Testis (tissue), 3 donors: ENCODE data around the gene RALGPS1. TPM values are rescaled to one million over a fixed set of nuclear protein-coding genes. Genes with fewer than 3 reads are reported as not detected.

Experiments
- DNase-seq: peaks from one replicate; pipeline ENCODE4 v3.0.0-alpha.2; 2019
- H3K27ac ChIP-seq, 2 donors: fragments of 200-600 bp; sonication (generic); one replicate each; pipeline ENCODE4 v1.5.1; 2019
- H3K27me3 ChIP-seq: fragments of 200-600 bp; sonication (generic); one replicate; pipeline ENCODE4 v1.5.1; 2019
- H3K36me3 ChIP-seq: fragments of 200-600 bp; sonication (generic); one replicate; pipeline ENCODE4 v1.5.1; 2017; ENCODE audit warnings: low read depth; ENCODE audit errors: missing control alignments
- H3K4me1 ChIP-seq: fragments of 200-600 bp; sonication (generic); one replicate; pipeline ENCODE4 v1.5.1; 2019
- H3K4me3 ChIP-seq, 2 donors: fragments of 200-600 bp; sonication (generic); one replicate each; pipeline ENCODE4 v1.5.1; 2017 to 2019
- H3K9me3 ChIP-seq: fragments of 200-600 bp; sonication (generic); one replicate; pipeline ENCODE4 v1.5.1; 2017
- CTCF ChIP-seq, 3 experiments: fragments of 450-650 bp in 2 of 3; fragments of 200-600 bp in 1 of 3; sonication (generic) in 1 of 3; IDR thresholded peaks; one replicate each; pipeline ENCODE4 v1.5.1; 2016 to 2019; ENCODE audit warnings: antibody characterized with exemption in 3 of 3, mild to moderate bottlenecking in 2 of 3, moderate library complexity in 1 of 3
- POLR2A ChIP-seq: fragments of 450-650 bp; IDR thresholded peaks from one replicate; pipeline ENCODE4 v1.6.1; 2017; ENCODE audit warnings: antibody characterized with exemption, mild to moderate bottlenecking, moderate library complexity
- WGBS, 2 donors: methylation state at CpG; one replicate each; pipeline ENCODE4 v1.1.5; 2018; 5-methylcytosine and 5-hydroxymethylcytosine counted together
- intact Hi-C: fragments of 100-400 bp; cut with DNase I; formaldehyde crosslinking; loops from one replicate; pipeline ENCODE4 v1.15.1; 2023; ENCODE audit warnings: low total_unique reads
- polyA plus RNA-seq: library from polyadenylated mRNA; stranded (reverse); fragments of 350-450 nt; fragmentation: Illumina TruSeq; extraction: RNeasy Lipid Tissue Mini Kit (QIAGEN cat#74804); gene quantifications from one replicate; pipeline ENCODE4 v1.2.3, GENCODE V29; 2014; ENCODE audit warnings: low read depth, low replicate concordance; ENCODE audit not compliant: insufficient read depth
- total RNA-seq, 2 donors: library from RNA; depleted of rRNA; stranded (reverse); fragments of >200 nt; gene quantifications; one replicate each; pipeline ENCODE4 v1.2.3, GENCODE V29; 2016

The RALGPS1 gene
- total and polyA plus RNA-seq, 3 donors from 2014 or later, result 35.9 to 48.6 (median 36.9) TPM

- WGBS, 2 donors, result 69 to 74% methylated on average over 7 of the region's 7 CpGs
- Histone ChIP-seq H3K9me3 (no peaks in the 10 kb centered on the region), H3K4me3 (no peak overlapping the region), H3K27me3 (no peaks in the 10 kb centered on the region), H3K4me1 (no peaks in the 10 kb centered on the region), H3K27ac (no peak overlapping the region), H3K36me3 (no peaks in the 10 kb centered on the region)
- intact Hi-C loops, result no loop called here
- TF ChIP-seq CTCF (IDR thresholded peaks at IDR 0.05) (peak in 1 of 3 experiments; percentile 11), POLR2A (no peak)
- peak; percentile 49 for DNase-seq
Measured at GRCh38 chr9:127204771-127205470, 290.3 kb downstream of the RALGPS1 start.

- Histone ChIP-seq H3K4me3 (no peak overlapping the region), H3K27me3 (no peaks in the 10 kb centered on the region), H3K27ac (no peak overlapping the region), H3K4me1 (peaks cover 5% of the 10 kb centered on the region), H3K9me3 (no peaks in the 10 kb centered on the region), H3K36me3 (no peaks in the 10 kb centered on the region)
- no peak for DNase-seq
- no peak for TF ChIP-seq POLR2A
- TF ChIP-seq CTCF (IDR thresholded peaks at IDR 0.05), result no peak
- WGBS, 2 donors, result 97% methylated on average over 4 of the region's 4 CpGs
- intact Hi-C loops, result no loop called here
Measured at GRCh38 chr9:127205952-127206351, 291.4 kb downstream of the RALGPS1 start.

- no peak overlapping the region for H3K4me3 ChIP-seq
- WGBS, 2 donors, result 90 to 98% methylated on average over 3 of the region's 3 CpGs
- no peaks in the 10 kb centered on the region for H3K36me3 ChIP-seq
- H3K27me3 ChIP-seq, result no peaks in the 10 kb centered on the region
- no peak for DNase-seq
- no peak overlapping the region for H3K27ac ChIP-seq
- H3K9me3 ChIP-seq, result no peaks in the 10 kb centered on the region
- peaks cover 5% of the 10 kb centered on the region for H3K4me1 ChIP-seq
- no peak for TF ChIP-seq CTCF (IDR thresholded peaks at IDR 0.05)
- intact Hi-C loops, result no loop called here
Measured at GRCh38 chr9:127206666-127207065, 292.1 kb downstream of the RALGPS1 start.

DNA sequence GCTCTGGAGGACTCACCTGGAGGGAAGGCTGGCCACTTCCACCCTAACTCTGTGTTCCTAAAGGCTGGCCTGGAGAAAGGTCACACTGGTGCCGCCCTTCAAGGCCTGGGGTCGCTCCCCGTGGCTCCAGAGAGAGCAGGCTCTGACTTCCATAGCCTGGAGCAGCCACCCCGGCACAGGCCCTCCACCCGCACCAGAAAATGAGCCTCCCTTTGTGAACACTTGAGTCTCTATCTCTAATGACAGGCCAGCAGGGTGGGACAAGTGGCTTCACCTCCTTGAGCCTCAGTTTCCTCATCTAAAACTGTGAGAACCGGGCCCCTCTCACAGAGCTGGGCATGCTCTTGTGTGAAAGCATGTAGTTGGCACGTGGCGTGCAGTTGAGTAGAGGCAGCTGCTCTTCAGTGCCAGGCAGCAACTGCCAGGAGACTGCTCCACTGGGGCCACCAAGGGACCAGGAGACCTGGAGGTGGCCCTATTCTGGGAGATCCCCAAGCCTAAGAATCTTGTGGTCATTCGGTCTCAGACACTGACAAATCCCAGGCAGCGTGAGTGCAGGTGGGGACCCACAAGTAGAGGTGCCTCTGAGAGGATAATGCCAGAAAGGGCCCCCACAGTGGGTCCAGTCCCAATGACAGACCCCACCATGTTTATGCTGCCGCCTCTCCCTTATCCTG, 293.3 kb downstream of the RALGPS1 start:
- Histone ChIP-seq H3K27me3 (no peaks in the 10 kb centered on the region), H3K9me3 (no peaks in the 10 kb centered on the region), H3K4me1 (peaks cover 5% of the 10 kb centered on the region), H3K36me3 (no peaks in the 10 kb centered on the region), H3K4me3 (no peak overlapping the region), H3K27ac (no peak overlapping the region)
- no peak for DNase-seq
- intact Hi-C loops, result no loop called here
- TF ChIP-seq CTCF (IDR thresholded peaks at IDR 0.05) (no peak), POLR2A (no peak)
- 99 to 100% methylated on average over 9 to 11 of the region's 11 CpGs for WGBS, 2 donors
